ENCODE results near the gene MAP2K2.

Gene MAP2K2

GRCh38 chr19:4058693-4059452 lies 65.0 kb downstream of the MAP2K2 start:
- DNase-seq = peak; percentile 27

DNA sequence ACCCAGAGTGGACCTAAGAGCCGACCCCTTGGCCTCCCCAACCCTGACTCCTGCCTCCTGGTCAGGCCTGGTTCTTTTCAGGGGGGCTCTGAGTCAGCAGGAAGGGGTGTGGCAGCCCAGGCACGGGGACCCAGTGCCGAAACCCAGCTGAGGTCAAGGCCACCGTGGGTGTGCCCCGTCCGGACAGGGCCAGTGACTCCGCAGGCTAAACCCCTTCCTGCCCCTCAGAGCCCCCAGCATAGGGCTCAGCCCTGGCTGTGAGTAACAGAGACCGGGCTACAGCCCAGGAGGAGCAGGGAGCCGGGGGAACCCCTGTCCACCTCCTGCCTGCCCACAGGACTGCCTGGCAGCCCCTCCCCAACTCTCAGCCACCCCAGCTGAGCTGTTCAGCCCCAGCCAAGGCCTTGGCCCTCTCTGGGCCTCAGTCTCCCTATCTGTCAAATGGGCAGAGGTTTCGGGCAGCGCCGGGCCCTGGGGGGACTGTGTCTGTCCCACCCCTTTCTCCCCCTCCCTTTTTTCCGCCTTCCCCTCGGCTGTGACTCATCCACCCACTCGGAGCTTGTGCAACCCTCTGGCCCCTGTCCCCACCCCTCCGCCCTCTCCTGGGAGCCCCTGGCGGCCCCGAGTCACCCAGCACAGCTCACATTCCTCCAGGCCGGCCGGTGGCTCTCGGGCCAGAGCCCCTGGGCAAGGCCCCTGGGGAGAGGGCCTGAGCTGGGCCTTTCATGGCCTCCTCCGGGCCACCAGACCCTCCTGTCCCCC lies 65.8 kb downstream of the MAP2K2 start:
- DNase-seq = no peak

- DNase-seq = no peak
Observed at GRCh38 chr19:4055209-4055552, 68.7 kb downstream of the MAP2K2 start.

DNA sequence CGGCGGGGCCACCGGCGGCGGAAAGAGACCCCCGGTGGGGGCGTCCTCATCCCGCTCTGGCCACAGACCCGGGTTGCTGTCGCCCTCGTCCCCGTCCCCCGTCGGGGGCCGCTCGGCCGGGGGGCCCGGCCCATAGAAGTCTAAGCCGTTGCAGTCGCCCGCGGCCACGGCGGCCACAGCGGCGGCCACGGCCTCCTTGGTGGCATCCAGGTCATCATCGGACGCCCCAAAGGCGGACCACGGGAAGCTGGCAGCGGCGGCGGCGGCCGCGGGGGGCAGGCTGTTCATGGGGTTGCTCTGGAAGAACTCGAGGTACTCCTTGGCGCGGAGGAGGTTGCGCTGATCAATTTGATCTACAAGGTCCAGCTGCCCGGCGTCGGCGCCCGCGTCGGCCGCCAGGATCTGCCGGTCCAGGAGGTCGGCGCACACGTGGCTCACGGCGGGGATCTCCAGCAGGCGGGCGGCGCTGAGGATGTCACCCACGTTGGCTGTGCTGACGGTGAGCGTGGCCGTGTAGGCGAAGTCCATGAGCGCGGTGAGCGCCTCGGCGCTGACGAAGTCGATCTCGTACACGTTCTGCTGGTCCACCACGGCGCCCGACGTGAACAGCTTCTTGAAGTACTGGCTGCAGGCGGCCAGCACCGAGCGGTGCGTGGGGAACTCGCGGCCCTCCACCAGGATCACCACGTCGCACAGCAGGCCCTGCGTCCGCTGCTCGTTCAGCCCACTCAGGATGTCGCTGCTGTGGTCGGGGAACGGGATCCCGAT lies 69.3 kb downstream of the MAP2K2 start:
- no peak for DNase-seq

DNA sequence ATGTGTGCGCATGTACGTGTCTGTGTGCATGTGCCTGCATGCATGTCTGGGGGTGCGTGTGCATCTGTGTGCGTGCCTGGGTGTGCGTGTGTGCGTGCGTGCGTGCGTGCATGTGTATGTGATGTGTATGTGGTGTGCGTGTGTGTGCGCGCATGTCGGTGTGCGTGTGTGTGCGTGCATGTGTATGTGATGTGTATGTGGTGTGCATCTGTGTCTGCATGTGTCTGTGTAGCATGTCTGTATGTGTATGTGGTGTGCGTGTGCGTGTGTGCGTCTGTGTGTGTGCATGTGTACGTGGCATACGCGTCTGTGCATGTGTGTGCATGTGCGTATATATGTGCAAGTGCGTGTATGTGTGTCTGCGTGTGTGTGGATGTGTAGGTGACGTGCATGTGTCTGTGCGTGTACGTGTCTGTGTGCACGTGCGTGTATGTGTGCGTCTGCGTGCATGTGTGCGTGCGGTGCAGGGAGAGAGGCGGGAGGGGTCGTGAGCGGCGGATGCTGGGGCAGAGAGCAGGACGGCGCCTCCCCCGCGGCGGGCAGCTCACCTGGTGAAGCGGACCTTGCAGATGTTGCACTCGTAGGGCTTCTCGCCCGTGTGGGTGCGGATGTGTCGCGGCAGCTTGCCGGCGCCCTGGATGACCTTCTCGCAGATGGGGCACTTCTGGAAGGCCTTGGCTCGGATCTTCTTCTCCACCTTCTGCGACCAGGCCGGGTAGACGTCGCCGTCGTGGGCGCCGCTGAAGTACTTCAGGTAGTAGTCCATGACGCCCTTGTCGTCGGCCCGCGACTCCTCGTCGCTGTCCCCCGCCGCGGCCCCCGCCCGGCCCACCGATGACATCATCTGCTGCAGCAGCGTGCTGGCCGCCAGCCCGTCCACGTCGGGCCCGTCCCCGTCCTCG lies 70.2 kb downstream of the MAP2K2 start:
- no peak for DNase-seq

DNA sequence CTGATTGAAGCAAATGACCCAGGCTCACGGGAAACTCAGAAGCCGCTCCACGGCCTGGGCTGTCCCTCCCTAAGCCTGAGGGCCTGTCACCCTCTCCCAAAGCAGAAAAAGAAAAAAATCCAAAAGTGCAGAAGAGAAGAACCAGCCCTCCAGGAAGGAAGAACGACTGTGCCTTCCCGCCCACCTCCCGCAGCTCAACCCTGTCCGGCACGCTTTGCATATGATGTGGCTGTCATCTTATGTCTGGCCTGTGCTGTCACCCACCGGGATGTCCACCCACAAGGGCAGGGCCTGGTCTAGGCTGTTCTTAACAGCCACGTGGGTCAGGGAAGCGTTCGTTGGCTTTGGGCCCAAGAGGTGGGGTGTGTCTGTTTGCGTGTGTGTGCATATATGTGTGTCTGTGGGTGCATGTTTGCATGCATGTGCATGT lies 70.9 kb downstream of the MAP2K2 start:
- no peak for DNase-seq

GRCh38 chr19:4052114-4052992 lies 71.6 kb downstream of the MAP2K2 start:
- DNase-seq = no peak

DNA sequence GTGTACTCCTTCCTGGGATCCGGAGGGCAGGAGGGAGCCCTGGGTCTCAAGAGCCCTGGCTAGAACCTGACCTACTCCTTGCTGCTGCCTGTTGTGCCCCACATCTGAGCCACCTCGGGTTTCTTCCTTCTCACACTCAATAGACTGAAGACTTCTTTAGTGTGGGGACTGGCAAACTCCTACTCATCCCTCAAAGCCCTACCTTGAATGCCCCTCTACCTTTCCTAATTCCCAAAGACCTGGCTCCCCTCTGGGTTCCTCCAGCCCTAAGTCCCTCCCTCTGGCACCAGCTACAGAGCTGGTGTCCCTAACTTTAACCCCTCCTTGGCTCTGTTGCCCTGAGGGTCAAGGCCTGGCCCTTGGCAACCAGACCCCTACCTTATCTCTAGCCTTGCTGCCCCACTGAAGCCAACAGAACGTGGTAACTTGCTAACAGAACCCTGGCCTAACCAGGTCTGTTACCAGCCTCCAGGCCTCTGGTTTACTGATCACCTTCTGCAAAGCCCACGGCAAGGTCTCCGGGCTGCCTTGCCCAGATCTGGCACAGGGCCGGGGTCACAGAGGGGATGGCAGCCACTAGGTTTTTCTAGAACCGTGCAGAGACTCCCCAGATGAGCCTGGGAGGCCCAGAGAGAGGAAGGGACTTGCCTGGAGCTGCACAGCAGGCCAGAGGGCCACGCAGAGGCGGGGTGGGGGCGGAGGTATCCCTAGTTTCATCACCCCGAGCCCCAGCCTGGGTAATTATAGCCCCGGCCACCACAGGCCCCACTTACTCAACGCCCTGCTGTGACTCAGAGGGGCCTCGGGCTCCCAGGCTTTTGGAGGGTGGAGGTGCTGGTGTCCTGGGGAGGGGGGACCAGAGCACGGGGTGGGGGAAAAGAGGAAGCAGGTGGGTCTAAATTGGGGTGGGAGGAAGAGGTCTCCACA lies 72.5 kb downstream of the MAP2K2 start:
- no peak for DNase-seq

DNA sequence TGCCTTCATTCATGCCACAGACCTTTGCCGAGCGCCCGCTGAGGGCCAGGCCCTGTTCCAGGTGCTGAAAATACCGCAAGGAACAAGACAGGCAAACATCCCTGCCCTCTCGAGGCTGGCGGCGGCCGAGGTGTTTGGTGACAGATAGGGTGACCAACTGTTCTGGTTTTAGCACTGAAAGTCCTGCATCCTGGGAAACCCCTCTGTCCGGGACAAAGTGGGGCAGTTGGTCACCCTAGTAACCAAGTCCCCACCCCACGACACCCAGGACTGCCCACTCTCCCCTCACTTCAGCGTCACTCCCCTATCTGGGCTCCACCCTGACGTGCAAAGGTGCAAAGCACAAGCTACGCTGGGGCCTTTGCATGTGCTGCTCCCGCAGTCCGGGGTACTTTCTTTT lies 74.5 kb downstream of the MAP2K2 start:
- DNase-seq = no peak

DNA sequence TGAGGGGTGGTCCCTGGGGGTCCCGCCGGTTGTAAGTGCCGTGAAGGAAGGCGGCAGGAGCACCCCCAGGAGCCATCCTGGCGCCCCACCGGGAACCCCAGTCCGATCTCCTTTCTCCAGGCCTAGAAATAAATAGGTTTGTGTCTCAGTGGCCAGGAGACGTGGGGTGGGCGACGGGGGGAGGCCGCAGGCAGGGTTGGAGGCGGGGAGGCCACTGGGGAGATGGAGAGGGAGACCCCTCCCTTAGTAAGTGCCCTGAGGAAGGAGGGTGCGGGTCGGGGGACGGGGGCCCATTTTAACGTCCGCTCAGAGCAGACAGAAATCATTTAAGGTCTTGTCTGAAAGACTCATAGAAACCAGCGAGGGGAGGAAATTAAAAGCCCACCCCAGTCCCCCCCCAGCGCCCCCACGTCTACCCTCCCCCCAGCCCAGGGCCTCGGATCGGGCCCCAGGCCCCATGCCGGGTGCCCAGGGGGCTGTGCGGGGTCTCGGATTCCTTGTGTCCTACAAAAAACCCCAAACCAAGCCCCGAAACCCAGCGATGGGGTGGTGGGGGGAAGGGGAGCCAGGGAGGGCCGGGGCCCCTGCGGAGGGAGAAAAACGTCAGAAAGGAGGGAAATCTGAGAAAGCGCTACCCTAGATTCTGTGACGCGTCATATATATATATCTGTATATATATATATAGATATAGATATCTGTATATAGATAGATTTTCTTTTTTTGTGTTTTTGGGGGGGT lies 76.8 kb downstream of the MAP2K2 start:
- no peak for DNase-seq

GRCh38 chr19:4046362-4046691 lies 77.6 kb downstream of the MAP2K2 start:
- no peak for DNase-seq

DNA sequence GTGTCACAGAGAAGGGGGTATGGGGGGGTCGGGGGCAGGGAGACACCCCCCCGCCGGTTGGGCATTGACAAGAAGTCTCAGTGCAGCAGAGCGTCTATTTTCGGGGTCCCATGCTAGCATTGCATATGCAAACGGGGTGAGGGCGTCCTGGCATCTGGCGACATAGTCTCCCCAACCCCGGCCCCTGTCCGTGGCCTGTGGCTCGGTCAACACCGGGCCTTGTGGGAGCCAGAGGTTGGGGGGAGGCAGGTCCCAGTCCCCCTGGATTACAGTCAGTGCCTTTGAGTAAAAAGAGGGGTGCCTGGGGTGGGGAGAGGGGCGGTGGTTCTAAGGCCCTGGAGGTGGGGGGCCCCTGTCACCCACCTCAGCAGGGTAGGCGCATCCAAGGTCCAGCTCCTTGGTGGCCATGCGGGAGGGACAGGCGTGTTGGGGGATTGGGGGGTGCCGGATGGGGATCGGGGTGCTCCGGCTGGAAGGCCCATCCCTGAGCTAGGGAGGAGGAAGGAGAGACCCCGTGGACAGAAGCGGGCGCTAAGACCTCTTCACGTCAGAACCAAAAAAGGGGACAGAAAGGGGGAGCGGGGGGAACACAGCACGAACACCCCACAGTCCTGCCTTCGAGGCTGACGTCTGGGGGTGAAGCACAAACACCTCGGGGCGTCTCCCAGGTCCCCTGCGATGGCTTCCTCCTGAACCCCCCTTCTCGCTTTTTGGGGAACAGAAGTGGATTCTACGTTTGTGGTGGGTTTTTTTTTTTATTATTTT lies 78.1 kb downstream of the MAP2K2 start:
- no peak for DNase-seq

- DNase-seq = peak; percentile 66
Observed at GRCh38 chr19:4044990-4045465, 78.9 kb downstream of the MAP2K2 start.

- no peak for DNase-seq
Observed at GRCh38 chr19:4043966-4044715, 79.8 kb downstream of the MAP2K2 start.

DNA sequence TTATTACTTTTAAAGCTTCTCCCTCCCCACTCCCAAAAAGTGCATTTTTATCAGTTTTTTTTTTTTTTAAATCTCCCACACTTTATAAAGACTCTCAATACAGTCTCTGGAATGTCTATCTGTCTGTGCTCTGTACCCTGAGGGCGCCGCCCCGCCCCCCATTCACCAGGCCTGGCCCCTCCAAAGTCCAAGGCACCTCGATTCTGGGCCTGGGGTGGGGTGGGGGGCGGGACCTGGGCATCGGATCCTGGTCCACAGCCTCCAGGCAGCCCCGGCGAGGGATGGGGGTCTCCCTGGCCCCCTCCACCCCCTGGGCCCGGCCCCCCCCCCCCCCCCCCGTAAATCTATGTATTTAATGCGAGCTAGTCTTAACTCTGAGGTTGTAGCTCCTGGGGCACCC lies 80.5 kb downstream of the MAP2K2 start:
- DNase-seq = no peak

- DNase-seq = no peak
Observed at GRCh38 chr19:4042731-4043082, 81.2 kb downstream of the MAP2K2 start.

- DNase-seq = no peak
Observed at GRCh38 chr19:4042064-4042730, 81.7 kb downstream of the MAP2K2 start.
